Stimulated activated CD8-positive, alpha-beta memory T cell treated with anti-CD3 and anti-CD28 coated beads, Interleukin-15, amount 100 ng/mL, for 48 hours (primary cell): Measurements from ENCODE around the gene NOC2L.

Source experiments
- DNase-seq, 2 donors: peaks; one replicate each; pipeline ENCODE4 v3.0.0-alpha.2; 2020; ENCODE audit warnings: low read depth in 2 of 2

Gene NOC2L

GRCh38 chr1:916173-917075, 42.6 kb downstream of the NOC2L start:
- DNase-seq: no peak

- no peak for DNase-seq
Measured at GRCh38 chr1:915295-916172, 43.5 kb downstream of the NOC2L start.

GRCh38 chr1:914891-915280, 44.2 kb downstream of the NOC2L start:
- DNase-seq: no peak

GRCh38 chr1:914131-914890, 44.7 kb downstream of the NOC2L start:
- no peak for DNase-seq

- DNase-seq: no peak
Measured at GRCh38 chr1:913491-914130, 45.4 kb downstream of the NOC2L start.

GRCh38 chr1:912740-913301, 46.2 kb downstream of the NOC2L start:
- no peak for DNase-seq

- DNase-seq: no peak
Measured at GRCh38 chr1:911875-912739, 46.9 kb downstream of the NOC2L start.

GRCh38 chr1:910881-911721, 48.0 kb downstream of the NOC2L start:
- no peak for DNase-seq

GRCh38 chr1:910311-910880, 48.7 kb downstream of the NOC2L start:
- no peak for DNase-seq

- no peak for DNase-seq
Measured at GRCh38 chr1:909861-910310, 49.2 kb downstream of the NOC2L start.

- DNase-seq: no peak
Measured at GRCh38 chr1:908661-909060, 50.4 kb downstream of the NOC2L start.

GRCh38 chr1:907611-908451, 51.2 kb downstream of the NOC2L start:
- DNase-seq: no peak

GRCh38 chr1:906600-907420, 52.2 kb downstream of the NOC2L start:
- no peak for DNase-seq

- DNase-seq: no peak
Measured at GRCh38 chr1:905811-906599, 53.1 kb downstream of the NOC2L start.

- no peak for DNase-seq
Measured at GRCh38 chr1:905071-905749, 53.8 kb downstream of the NOC2L start.
